Activated CD4-positive, alpha-beta T cell treated with anti-CD3 and anti-CD28 coated beads for 1 hour (primary cell): ENCODE measurements around the gene GALNT18.

ENCODE experiments used
- DNase-seq: peaks from one replicate; pipeline ENCODE4 v3.0.0-alpha.2; 2020

The GALNT18 gene

GRCh38 chr11:11561991-11562390 is 59.8 kb downstream of the GALNT18 start:
- no peak for DNase-seq

- no peak for DNase-seq
These were observed 63.0 kb downstream of the GALNT18 start for GRCh38 chr11:11558826-11559225.

- no peak for DNase-seq
These were observed 63.4 kb downstream of the GALNT18 start for GRCh38 chr11:11558396-11558795.

- DNase-seq, result no peak
These were observed 66.6 kb downstream of the GALNT18 start for GRCh38 chr11:11555208-11555607.

GRCh38 chr11:11553573-11553972 is 68.2 kb downstream of the GALNT18 start:
- DNase-seq, result no peak

GRCh38 chr11:11552529-11553087 is 69.2 kb downstream of the GALNT18 start:
- no peak for DNase-seq

- DNase-seq, result no peak
These were observed 71.3 kb downstream of the GALNT18 start for GRCh38 chr11:11550534-11550933.

GRCh38 chr11:11545285-11546275 is 76.2 kb downstream of the GALNT18 start:
- DNase-seq, result no peak

GRCh38 chr11:11543656-11544055 is 78.1 kb downstream of the GALNT18 start:
- no peak for DNase-seq

GRCh38 chr11:11540157-11540556 is 81.6 kb downstream of the GALNT18 start:
- DNase-seq, result no peak

GRCh38 chr11:11538277-11538960 is 83.4 kb downstream of the GALNT18 start:
- DNase-seq, result no peak

- DNase-seq, result no peak
These were observed 83.9 kb downstream of the GALNT18 start for GRCh38 chr11:11537871-11538270.

- no peak for DNase-seq
These were observed 84.4 kb downstream of the GALNT18 start for GRCh38 chr11:11537372-11537771.

- DNase-seq, result no peak
These were observed 85.2 kb downstream of the GALNT18 start for GRCh38 chr11:11536650-11537049.

- DNase-seq, result no peak
These were observed 86.2 kb downstream of the GALNT18 start for GRCh38 chr11:11535611-11536010.

- DNase-seq, result no peak
These were observed 86.8 kb downstream of the GALNT18 start for GRCh38 chr11:11534981-11535380.

- DNase-seq, result no peak
These were observed 88.1 kb downstream of the GALNT18 start for GRCh38 chr11:11533751-11534150.

- DNase-seq, result no peak
These were observed 88.7 kb downstream of the GALNT18 start for GRCh38 chr11:11533057-11533456.

GRCh38 chr11:11532574-11532973 is 89.2 kb downstream of the GALNT18 start:
- no peak for DNase-seq

- DNase-seq, result no peak
These were observed 90.5 kb downstream of the GALNT18 start for GRCh38 chr11:11531131-11531908.

GRCh38 chr11:11528986-11529385 is 92.8 kb downstream of the GALNT18 start:
- DNase-seq, result no peak

- DNase-seq, result no peak
These were observed 96.5 kb downstream of the GALNT18 start for GRCh38 chr11:11525283-11525682.
